ES-I3 (cell line): Measurements from ENCODE around the gene TYW1.
"Not testable (repeated sequence)": the region's sequence is repeated elsewhere in the genome, so short reads cannot be mapped to it uniquely, and the experiment has no call there.

ENCODE experiments used
- H3K36me3 ChIP-seq: 2 replicates; pipeline ENCODE4 v1.6.1; 2013; ENCODE audit warnings: mild to moderate bottlenecking, low read length, control low read depth, moderate library complexity; ENCODE audit not compliant: insufficient read depth
- H3K4me1 ChIP-seq: 2 replicates; pipeline ENCODE4 v1.6.1; 2013; ENCODE audit warnings: mild to moderate bottlenecking, control low read depth, low read length; ENCODE audit not compliant: insufficient read depth
- H3K9ac ChIP-seq: 2 replicates; pipeline ENCODE4 v1.6.1; 2013; ENCODE audit warnings: low read depth, mild to moderate bottlenecking, low read length, moderate library complexity
- H3K9me3 ChIP-seq: 2 replicates; pipeline ENCODE4 v1.6.1; 2013; ENCODE audit warnings: mild to moderate bottlenecking, low read length, moderate library complexity; ENCODE audit not compliant: control insufficient read depth, insufficient read depth

TYW1 gene

DNA sequence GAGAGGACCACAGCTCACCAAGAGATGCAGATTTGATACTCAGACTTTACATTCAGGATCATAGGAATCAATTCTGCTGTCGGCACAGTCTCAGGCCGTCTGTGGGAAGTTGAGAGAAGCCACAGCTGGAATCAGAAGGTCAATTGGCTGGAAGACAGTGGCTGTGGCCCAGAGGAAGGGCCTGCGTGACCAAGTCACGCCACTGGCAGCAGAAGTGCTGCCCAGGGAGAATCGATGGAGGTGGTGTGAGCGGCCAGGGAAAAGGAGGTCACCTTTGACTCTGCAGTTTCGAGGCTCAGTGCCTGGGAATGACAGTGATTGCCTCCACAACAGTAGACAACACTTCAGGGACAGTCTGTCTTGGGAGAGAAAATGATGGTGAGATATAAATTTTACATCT lies 239.6 kb downstream of the TYW1 start:
- H3K9me3 ChIP-seq, H3K4me1 ChIP-seq, H3K36me3 ChIP-seq, H3K9ac ChIP-seq: not testable (repeated sequence)

DNA sequence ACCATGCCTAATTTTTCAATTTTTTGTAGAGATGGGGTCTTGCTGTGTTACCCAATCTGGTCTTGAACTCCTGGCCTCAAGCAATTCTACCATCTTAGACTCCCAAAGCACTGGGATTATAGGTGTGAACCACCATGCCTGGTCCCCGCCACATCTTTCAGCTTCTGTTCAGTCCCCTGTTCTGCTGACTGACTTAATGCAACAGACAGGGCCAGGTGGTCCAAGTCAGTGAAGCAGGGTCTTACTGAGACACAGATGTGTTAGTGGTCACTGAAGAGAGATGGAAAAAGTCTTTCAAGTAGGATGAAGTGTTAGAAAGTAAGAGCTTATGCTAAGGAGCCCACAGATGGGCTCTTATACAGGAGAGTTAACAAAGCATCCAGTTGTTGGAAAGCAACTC lies 246.2 kb downstream of the TYW1 start:
- H3K36me3 ChIP-seq, H3K4me1 ChIP-seq, H3K9me3 ChIP-seq, H3K9ac ChIP-seq: not testable (repeated sequence)

DNA sequence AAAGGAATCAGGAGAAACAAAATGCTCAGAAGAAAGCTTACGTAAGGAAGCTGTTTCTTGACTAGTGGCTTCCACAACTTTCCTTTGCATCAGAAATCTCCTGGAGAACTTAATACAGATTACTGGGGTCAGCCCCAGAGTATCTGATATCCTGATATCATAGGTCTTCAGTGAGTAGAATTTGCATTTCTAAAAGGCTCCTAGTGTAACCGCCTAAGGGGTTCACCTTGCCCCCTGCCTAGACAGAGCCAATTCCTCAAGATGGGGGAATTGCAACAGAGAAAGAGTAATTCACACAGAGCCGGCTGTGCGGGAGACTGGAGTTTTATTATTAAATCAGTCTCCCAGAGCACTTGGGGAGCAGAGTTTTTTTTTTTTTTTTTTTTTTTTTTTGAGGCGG lies 251.7 kb downstream of the TYW1 start:
- not testable (repeated sequence) for H3K9ac ChIP-seq, H3K9me3 ChIP-seq, H3K4me1 ChIP-seq, H3K36me3 ChIP-seq

DNA sequence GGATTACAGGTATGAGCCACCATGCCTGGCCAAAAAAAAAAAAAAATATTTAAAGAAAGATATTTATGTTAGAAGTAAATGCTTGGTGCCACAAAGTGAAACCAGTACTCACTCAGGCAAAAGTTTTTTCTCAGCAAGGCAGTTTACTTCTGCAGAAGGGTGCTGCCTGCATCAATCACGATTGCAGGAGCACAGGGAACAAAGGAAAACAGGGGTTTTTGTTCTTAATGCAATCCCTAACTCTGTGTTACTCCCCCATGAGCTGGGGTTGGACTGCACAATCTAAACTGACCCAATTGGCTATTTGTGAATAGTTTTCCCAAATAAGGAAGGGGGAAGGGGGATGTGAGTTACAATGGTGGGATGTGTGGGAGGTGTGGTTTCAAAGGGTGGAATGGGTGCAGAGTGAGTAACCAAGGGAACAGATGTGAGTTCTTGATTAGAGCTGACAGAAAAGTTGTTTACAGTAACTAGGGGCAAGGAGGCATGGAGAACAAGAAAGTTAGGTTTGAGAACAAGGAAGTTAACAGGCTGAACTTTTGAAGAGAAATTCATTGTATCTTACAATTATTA lies 255.4 kb downstream of the TYW1 start:
- H3K9me3 ChIP-seq = no peaks in the 10 kb centered on the region
- no peaks in the 10 kb centered on the region for H3K36me3 ChIP-seq
- no peak overlapping the region for H3K9ac ChIP-seq
- H3K4me1 ChIP-seq = no peaks in the 10 kb centered on the region

DNA sequence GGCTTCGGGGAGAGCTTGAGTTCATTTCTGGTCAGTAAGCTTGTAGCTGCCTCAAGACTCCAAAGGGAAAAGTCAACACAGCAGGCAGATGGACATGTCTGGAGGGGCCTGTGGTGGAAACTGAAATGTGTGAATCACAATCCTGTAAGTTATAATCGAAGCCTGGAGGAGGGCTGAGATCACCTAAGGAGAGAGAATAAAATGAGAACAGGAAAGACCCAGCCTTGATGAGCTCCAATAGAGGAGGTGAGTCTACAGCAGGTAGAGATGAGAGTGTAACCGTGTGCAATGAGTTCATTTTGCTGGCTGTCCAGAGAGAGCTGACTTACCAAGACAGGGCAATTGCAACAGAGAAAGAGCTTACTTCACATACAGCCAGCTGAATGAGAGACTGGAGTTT lies 258.4 kb downstream of the TYW1 start:
- H3K36me3 ChIP-seq = not testable (repeated sequence)

DNA sequence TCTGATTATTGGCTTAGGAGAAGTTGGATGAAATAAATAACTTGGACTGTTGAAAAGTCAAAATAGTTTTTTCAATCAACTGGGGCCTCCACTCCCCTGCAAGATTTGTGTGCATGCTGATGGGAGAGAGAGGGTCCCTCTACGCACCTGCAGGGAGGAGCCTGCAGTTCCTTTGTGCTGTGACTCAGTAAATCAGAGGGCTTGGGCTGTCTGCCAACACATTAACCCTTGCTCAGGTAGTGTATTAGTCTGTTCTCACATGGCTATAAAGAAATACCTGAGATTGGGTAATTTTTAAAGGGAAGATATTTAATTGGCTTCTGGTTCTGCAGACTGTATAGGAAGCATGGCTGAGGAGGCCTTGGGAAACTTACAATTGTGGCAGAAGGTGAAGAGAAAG lies 261.1 kb downstream of the TYW1 start:
- not testable (repeated sequence) for H3K9ac ChIP-seq, H3K36me3 ChIP-seq, H3K9me3 ChIP-seq, H3K4me1 ChIP-seq

More for the DNA sequence above, 258.4 kb downstream of the TYW1 start:
- H3K4me1 ChIP-seq, H3K9ac ChIP-seq, H3K9me3 ChIP-seq: not testable (repeated sequence)

DNA sequence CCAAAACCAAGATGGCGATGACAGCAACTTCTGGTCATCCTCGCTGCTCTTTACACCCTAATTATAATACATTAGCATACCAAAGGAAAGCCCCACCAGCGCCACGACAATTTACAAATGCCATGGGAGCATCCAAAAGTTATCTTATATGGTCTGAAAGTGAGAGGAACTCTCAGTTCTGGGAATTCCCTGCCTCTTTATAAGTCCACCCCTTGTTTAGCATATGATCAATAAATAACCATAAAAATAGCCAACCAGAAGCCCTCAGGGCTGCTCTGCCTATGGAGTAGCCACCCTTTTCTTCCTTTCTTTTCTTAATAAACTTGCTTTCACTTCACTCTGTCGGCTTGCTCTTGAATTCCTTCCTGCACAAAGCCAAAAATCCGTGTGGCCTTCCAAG lies 262.7 kb downstream of the TYW1 start:
- H3K9me3 ChIP-seq, H3K36me3 ChIP-seq, H3K9ac ChIP-seq, H3K4me1 ChIP-seq: not testable (repeated sequence)

DNA sequence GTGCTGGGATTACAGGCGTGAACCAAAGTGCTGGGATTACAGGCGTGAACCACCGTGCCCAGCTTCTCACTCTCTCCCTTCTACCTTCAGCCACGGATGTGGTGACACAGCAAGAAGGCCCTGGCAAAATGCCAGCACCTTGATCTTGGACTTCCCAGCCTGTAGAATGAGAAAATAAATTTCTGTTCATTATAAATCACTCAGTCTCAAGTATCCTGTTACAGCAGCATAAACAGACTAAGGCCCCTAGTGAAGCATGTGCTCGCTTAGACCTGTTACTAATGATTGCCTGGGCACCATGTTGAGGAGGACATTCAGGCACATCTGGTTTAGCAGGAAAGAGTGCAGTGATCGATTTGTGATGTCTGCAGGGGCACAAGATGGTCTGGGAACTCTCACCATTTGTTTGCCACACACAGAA lies 263.5 kb downstream of the TYW1 start:
- H3K4me1 ChIP-seq, H3K9me3 ChIP-seq, H3K9ac ChIP-seq, H3K36me3 ChIP-seq: not testable (repeated sequence)

DNA sequence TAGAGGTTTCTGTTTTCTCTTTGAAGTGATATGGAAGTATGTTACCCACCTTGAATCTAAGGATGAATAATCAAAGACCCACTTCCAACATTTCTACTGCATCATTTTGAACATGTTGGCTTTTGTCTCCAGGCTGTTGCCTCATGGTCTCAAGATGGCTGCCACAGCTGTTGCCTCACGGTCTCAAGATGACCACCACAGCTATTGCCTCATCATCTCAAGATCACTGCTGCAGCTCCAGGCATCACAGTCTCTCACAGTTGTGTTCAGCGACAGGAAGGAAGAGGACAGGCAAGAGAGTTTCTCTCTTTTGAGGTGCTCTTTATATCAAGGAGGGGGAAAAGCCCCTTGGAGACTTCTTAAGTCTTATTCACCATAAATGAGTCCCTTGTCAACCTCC lies 267.4 kb downstream of the TYW1 start:
- not testable (repeated sequence) for H3K9ac ChIP-seq, H3K36me3 ChIP-seq, H3K4me1 ChIP-seq, H3K9me3 ChIP-seq

DNA sequence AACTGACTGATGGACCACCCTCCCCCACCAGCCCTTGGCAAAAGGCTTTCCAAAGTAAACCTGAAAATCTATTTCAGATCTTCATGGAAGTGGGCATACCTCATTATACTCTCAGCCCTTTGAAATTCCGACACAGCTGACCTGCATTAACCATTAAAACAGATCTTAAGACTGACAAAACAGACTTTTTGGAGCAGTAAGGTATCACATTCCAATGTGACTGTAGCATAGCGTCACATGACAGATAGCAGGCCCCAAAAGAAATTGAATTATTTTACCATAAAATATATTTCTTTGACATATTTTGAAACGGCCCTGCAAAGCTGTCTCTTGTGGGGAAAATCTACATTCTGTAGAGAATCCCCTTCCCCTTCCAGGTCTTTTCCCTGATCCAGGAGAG lies 269.4 kb downstream of the TYW1 start:
- not testable (repeated sequence) for H3K9ac ChIP-seq, H3K36me3 ChIP-seq, H3K9me3 ChIP-seq, H3K4me1 ChIP-seq

DNA sequence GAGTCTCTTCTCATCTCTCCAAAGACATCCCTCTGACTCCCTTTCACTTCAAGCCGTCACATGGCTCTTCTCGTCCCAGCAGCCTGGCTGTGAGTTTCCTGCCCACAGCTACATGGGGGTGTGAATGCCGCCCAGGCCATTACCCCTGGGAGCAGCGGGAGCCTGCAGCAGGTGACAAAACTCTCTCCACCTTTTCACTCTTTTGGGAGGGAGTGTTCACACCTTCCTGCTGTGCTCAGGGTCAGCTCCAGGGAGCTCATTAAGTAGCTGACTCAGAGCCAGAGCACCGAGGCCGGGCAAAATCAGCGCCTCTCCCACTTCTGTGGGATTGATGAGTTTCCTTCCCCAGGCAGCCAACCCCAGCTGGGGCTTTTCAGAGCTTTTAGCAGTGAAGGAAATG lies 271.3 kb downstream of the TYW1 start:
- H3K36me3 ChIP-seq = no peaks in the 10 kb centered on the region
- no peaks in the 10 kb centered on the region for H3K4me1 ChIP-seq
- H3K9me3 ChIP-seq = no peaks in the 10 kb centered on the region
- no peak overlapping the region for H3K9ac ChIP-seq

DNA sequence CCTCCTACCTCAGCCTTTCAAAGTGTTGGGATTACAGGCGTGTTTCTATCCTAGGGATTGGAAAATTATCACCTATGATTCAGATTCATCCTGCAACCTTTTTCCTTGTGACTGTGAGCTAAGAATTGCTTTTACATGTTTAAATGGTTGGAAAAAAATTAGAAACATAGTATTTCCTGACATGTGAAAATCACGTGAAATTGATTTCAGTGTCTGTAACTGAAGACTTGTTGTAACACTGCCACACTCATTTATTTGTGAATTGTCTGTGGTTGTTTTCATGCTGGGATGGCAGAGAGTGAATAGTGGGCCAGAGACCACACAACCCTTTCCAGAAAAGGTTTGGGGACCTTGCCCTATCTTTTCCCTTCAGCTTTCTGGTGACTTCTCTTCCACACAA lies 273.3 kb downstream of the TYW1 start:
- not testable (repeated sequence) for H3K9ac ChIP-seq, H3K36me3 ChIP-seq, H3K4me1 ChIP-seq, H3K9me3 ChIP-seq
